ENCODE measurements around the gene RBAK.
"Not testable (repeated sequence)": the region's sequence is repeated elsewhere in the genome, so short reads cannot be mapped to it uniquely, and the experiment has no call there.

RBAK gene

GRCh38 chr7:5053175-5053574 is 7.5 kb downstream of the RBAK start:
- no peak for DNase-seq

GRCh38 chr7:5063698-5064097 is 18.0 kb downstream of the RBAK start:
- no peak for DNase-seq

- no peak for DNase-seq
Observed at GRCh38 chr7:5064391-5065106, 18.9 kb downstream of the RBAK start.

- DNase-seq = no peak
Observed at GRCh38 chr7:5065107-5065407, 19.4 kb downstream of the RBAK start.

- no peak for DNase-seq
Observed at GRCh38 chr7:5068521-5068920, 22.9 kb downstream of the RBAK start.

GRCh38 chr7:5070206-5070605 is 24.5 kb downstream of the RBAK start:
- DNase-seq = no peak

GRCh38 chr7:5075187-5075586 is 29.5 kb downstream of the RBAK start:
- not testable (repeated sequence) for DNase-seq

- DNase-seq = no peak
Observed at GRCh38 chr7:5077740-5078139, 32.1 kb downstream of the RBAK start.

GRCh38 chr7:5082806-5083205 is 37.1 kb downstream of the RBAK start:
- DNase-seq = no peak

GRCh38 chr7:5083311-5083711 is 37.7 kb downstream of the RBAK start:
- no peak for DNase-seq

GRCh38 chr7:5086256-5086655 is 40.6 kb downstream of the RBAK start:
- no peak for DNase-seq

GRCh38 chr7:5088228-5088833 is 42.7 kb downstream of the RBAK start:
- DNase-seq = not testable (repeated sequence)

GRCh38 chr7:5088906-5089305 is 43.2 kb downstream of the RBAK start:
- DNase-seq = no peak

GRCh38 chr7:5093948-5094347 is 48.3 kb downstream of the RBAK start:
- DNase-seq = no peak

GRCh38 chr7:5094641-5095040 is 49.0 kb downstream of the RBAK start:
- DNase-seq = no peak

- DNase-seq = no peak
Observed at GRCh38 chr7:5116359-5116758, 70.7 kb downstream of the RBAK start.

- no peak for DNase-seq
Observed at GRCh38 chr7:5117095-5117970, 71.7 kb downstream of the RBAK start.

Data from stimulated activated CD4-positive, alpha-beta T cell treated with anti-CD3 and anti-CD28 coated beads, Interleukin-2, amount 100 ng/mL, for 24 hours (primary cell).